ENCODE data around the gene GRWD1.
A peak's percentile ranks its signal among the peaks of the same experiment; 100 is the strongest.

GRWD1 gene

GRCh38 chr19:48445606-48446481, at the start of gene GRWD1:
GRWD1 (plus strand) TSS chr19:48445983; CDS start chr19:48446006, 23 bp downstream.
- DNase-seq = peak; percentile 85 to 86

- DNase-seq = no peak
These were observed 49.6 kb upstream of the GRWD1 start for GRCh38 chr19:48396016-48396823.

- DNase-seq = no peak
These were observed 49.0 kb upstream of the GRWD1 start for GRCh38 chr19:48396824-48397176.

GRCh38 chr19:48397263-48398101, 48.3 kb upstream of the GRWD1 start:
- no peak for DNase-seq

GRCh38 chr19:48398102-48398374, 47.7 kb upstream of the GRWD1 start:
- no peak for DNase-seq

- no peak for DNase-seq
These were observed 47.2 kb upstream of the GRWD1 start for GRCh38 chr19:48398375-48399235.

GRCh38 chr19:48400018-48400742, 45.6 kb upstream of the GRWD1 start:
- DNase-seq = no peak

- DNase-seq = no peak
These were observed 44.5 kb upstream of the GRWD1 start for GRCh38 chr19:48401287-48401686.

- no peak for DNase-seq
These were observed 42.2 kb upstream of the GRWD1 start for GRCh38 chr19:48403606-48404005.

GRCh38 chr19:48405010-48405659, 40.6 kb upstream of the GRWD1 start:
- DNase-seq = no peak

- DNase-seq = no peak
These were observed 39.9 kb upstream of the GRWD1 start for GRCh38 chr19:48405850-48406249.

GRCh38 chr19:48413879-48414587, 31.8 kb upstream of the GRWD1 start:
- no peak for DNase-seq

- no peak for DNase-seq
These were observed 30.4 kb upstream of the GRWD1 start for GRCh38 chr19:48415395-48415794.

- no peak for DNase-seq
These were observed 30.0 kb upstream of the GRWD1 start for GRCh38 chr19:48415806-48416221.

GRCh38 chr19:48417421-48417820, 28.4 kb upstream of the GRWD1 start:
- no peak for DNase-seq

GRCh38 chr19:48418317-48419064, 27.3 kb upstream of the GRWD1 start:
- no peak for DNase-seq

- peak in 1 of 2 experiments; percentile 14 for DNase-seq
These were observed 26.4 kb upstream of the GRWD1 start for GRCh38 chr19:48419158-48419920.

GRCh38 chr19:48421548-48421947, 24.2 kb upstream of the GRWD1 start:
- DNase-seq = no peak

Measured in cerebellar nuclear complex (tissue), 1 donor.